HepG2 (cell line): Measurements from ENCODE around the gene KHNYN. TPM values are rescaled to one million over a fixed set of nuclear protein-coding genes. Genes with fewer than 3 reads are reported as not detected.
A peak's percentile ranks its signal among the peaks of the same experiment; 100 is the strongest.

Experiments used
- ATF7 ChIP-seq, 2 experiments: fragments of 450-650 bp in 1 of 2; sonication (generic) in 1 of 2; formaldehyde crosslinking in 1 of 2; IDR thresholded peaks; 2 replicates each; pipeline versions ENCODE4 v1.4.0 to v1.6.1; 2016 to 2020; ENCODE audit warnings: antibody characterized with exemption in 1 of 2, mild to moderate bottlenecking in 1 of 2, missing genetic modification reagents in 1 of 2
- ELK4 ChIP-seq: sonication (generic); formaldehyde crosslinking; IDR thresholded peaks from 2 replicates; pipeline ENCODE4 v1.9.0; 2021; ENCODE audit warnings: missing genetic modification reagents, borderline replicate concordance
- EP300 ChIP-seq, 3 experiments: sonication (generic) in 1 of 3; formaldehyde crosslinking in 1 of 3; IDR thresholded peaks; 2 replicates each; pipeline versions ENCODE4 v1.5.1 to v1.6.1; 2011 to 2020; ENCODE audit warnings: low read depth in 2 of 3, low read length in 2 of 3, borderline replicate concordance in 1 of 3, improper control_type of control experiment in 1 of 3, mild to moderate bottlenecking in 1 of 3, missing genetic modification reagents in 1 of 3, moderate library complexity in 1 of 3
- FOXK2 ChIP-seq: fragments of 450-650 bp; IDR thresholded peaks from 2 replicates; pipeline ENCODE4 v1.6.1; 2016
- GATAD2A ChIP-seq: IDR thresholded peaks from 2 replicates; pipeline ENCODE4 v1.6.1; 2016
- HCFC1 ChIP-seq: fragments of 150-350 bp; IDR thresholded peaks from 2 replicates; pipeline ENCODE4 v1.6.1; 2014; ENCODE audit warnings: low read depth, low read length
- MED1 ChIP-seq: sonication (generic); formaldehyde crosslinking; IDR thresholded peaks from 2 replicates; pipeline ENCODE4 v1.4.0; 2020; ENCODE audit warnings: missing genetic modification reagents
- MIER3 ChIP-seq: IDR thresholded peaks from 2 replicates; pipeline ENCODE4 v1.6.1; 2016; ENCODE audit warnings: missing compliant biosample characterization, borderline replicate concordance
- MZF1 ChIP-seq: sonication (generic); formaldehyde crosslinking; IDR thresholded peaks from 2 replicates; pipeline ENCODE4 v1.8.1; 2023; ENCODE audit warnings: mild to moderate bottlenecking, missing genetic modification reagents, borderline replicate concordance
- POGZ ChIP-seq: sonication (generic); formaldehyde crosslinking; IDR thresholded peaks from 2 replicates; pipeline ENCODE4 v1.4.0; 2020; ENCODE audit warnings: mild to moderate bottlenecking, missing genetic modification reagents
- RXRB ChIP-seq: IDR thresholded peaks from 2 replicates; pipeline ENCODE4 v1.6.1; 2016; ENCODE audit warnings: borderline replicate concordance, missing genetic modification reagents, missing compliant biosample characterization
- SMYD3 ChIP-seq: sonication (generic); formaldehyde crosslinking; IDR thresholded peaks from 2 replicates; pipeline ENCODE4 v1.8.1; 2023; ENCODE audit warnings: mild to moderate bottlenecking, missing genetic modification reagents
- SRY ChIP-seq: sonication (generic); formaldehyde crosslinking; IDR thresholded peaks from 2 replicates; pipeline ENCODE4 v1.8.0; 2022; ENCODE audit warnings: mild to moderate bottlenecking, missing genetic modification reagents
- ZNF253 ChIP-seq: sonication (generic); formaldehyde crosslinking; IDR thresholded peaks from 2 replicates; pipeline ENCODE4 v1.8.0; 2022; ENCODE audit warnings: mild to moderate bottlenecking, missing genetic modification reagents, borderline replicate concordance
- ZNF331 ChIP-seq: sonication (generic); formaldehyde crosslinking; IDR thresholded peaks from 2 replicates; pipeline ENCODE4 v1.4.0; 2020; ENCODE audit warnings: missing genetic modification reagents
- ZNF550 ChIP-seq: sonication (generic); formaldehyde crosslinking; IDR thresholded peaks from 2 replicates; pipeline ENCODE4 v1.4.0; 2020; ENCODE audit warnings: mild to moderate bottlenecking, missing genetic modification reagents, borderline replicate concordance
- ZNF768 ChIP-seq: sonication (generic); formaldehyde crosslinking; IDR thresholded peaks from 2 replicates; pipeline ENCODE4 v1.4.0; 2020; ENCODE audit warnings: missing genetic modification reagents
- ZSCAN21 ChIP-seq: sonication (generic); formaldehyde crosslinking; IDR thresholded peaks from 2 replicates; pipeline ENCODE4 v1.8.0; 2022; ENCODE audit warnings: mild to moderate bottlenecking, missing genetic modification reagents, moderate library complexity, borderline replicate concordance
- ZSCAN29 ChIP-seq: sonication (generic); formaldehyde crosslinking; conservative IDR thresholded peaks from 2 replicates; pipeline ENCODE4 v1.4.0; 2020; ENCODE audit warnings: mild to moderate bottlenecking, missing genetic modification reagents
- polyA plus RNA-seq, 8 experiments: library from polyadenylated mRNA; depleted of rRNA in 3 of 8; stranded (reverse) in 7 of 8; unstranded in 1 of 8; fragments of >200 nt; fragmentation: Illumina TruSeq in 4 of 8; extraction: Trizol in 4 of 8; gene quantifications; 2 replicates each; pipeline versions ENCODE4 v1.2.1 to v1.2.3, GENCODE V29; 2011 to 2016; ENCODE audit warnings: low read depth in 4 of 8, missing spikeins in 1 of 8, mixed read lengths in 1 of 8; ENCODE audit not compliant: insufficient read depth in 1 of 8
- total RNA-seq, 5 experiments: library from RNA; depleted of rRNA; stranded (reverse); fragments of >200 nt; fragmentation: Illumina TruSeq; extraction: Trizol; gene quantifications; 2 replicates each; pipeline ENCODE4 v1.2.3, GENCODE V29; 2016; ENCODE audit warnings: low read depth in 1 of 5
- TF ChIP-seq, protein P1 (sequence below): sonication (generic); formaldehyde crosslinking; IDR thresholded peaks from 2 replicates; pipeline ENCODE4 v1.9.0; 2022; ENCODE audit warnings: low read depth, missing genetic modification reagents
- TF ChIP-seq, protein P2 (sequence below): sonication (generic); formaldehyde crosslinking; IDR thresholded peaks from 2 replicates; pipeline ENCODE4 v1.5.0; 2020; ENCODE audit warnings: missing genetic modification reagents
- TF ChIP-seq, protein P3 (sequence below): sonication (generic); formaldehyde crosslinking; IDR thresholded peaks from 2 replicates; pipeline ENCODE4 v1.5.1; 2020; ENCODE audit warnings: mild to moderate bottlenecking, moderate library complexity, missing genetic modification reagents
- TF ChIP-seq, protein P4 (sequence below): IDR thresholded peaks from 2 replicates; pipeline ENCODE4 v1.6.1; 2018; ENCODE audit warnings: missing genetic modification reagents

The KHNYN gene
- total and polyA plus RNA-seq, 2 of the 13 experiments (the other 11 are each of a cell fraction or from before 2014, with no cell fraction given) = 52.8 to 75.7 TPM

- TF ChIP-seq, protein P1, sequence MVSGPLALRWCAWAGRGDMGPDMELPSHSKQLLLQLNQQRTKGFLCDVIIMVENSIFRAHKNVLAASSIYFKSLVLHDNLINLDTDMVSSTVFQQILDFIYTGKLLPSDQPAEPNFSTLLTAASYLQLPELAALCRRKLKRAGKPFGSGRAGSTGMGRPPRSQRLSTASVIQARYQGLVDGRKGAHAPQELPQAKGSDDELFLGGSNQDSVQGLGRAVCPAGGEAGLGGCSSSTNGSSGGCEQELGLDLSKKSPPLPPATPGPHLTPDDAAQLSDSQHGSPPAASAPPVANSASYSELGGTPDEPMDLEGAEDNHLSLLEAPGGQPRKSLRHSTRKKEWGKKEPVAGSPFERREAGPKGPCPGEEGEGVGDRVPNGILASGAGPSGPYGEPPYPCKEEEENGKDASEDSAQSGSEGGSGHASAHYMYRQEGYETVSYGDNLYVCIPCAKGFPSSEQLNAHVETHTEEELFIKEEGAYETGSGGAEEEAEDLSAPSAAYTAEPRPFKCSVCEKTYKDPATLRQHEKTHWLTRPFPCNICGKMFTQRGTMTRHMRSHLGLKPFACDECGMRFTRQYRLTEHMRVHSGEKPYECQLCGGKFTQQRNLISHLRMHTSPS (CRISPR knock-in tag) = peak; percentile 34; the same call in 1 of the 2 replicates
- TF ChIP-seq EP300 (IDR thresholded peaks at IDR 0.05; ENCODE audit: low read depth in 2 of 2, low read length in 2 of 2) (no peak), EP300 (CRISPR knock-in tag; IDR thresholded peaks at IDR 0.05; ENCODE audit: borderline replicate concordance) (0 out of 2 replicates have a peak, but pooled peaks have one; percentile 17), ATF7 (IDR thresholded peaks at IDR 0.05) (no peak), ATF7 (CRISPR knock-in tag; IDR thresholded peaks at IDR 0.05) (no peak), RXRB (no peak), ZNF253 (0 out of 2 replicates have a peak, but pooled peaks have one; percentile 66), ZNF768 (CRISPR knock-in tag) (0 out of 2 replicates have a peak, but pooled peaks have one; percentile 40), ZSCAN21 (CRISPR knock-in tag) (peak; percentile 70; the same call in 1 of the 2 replicates), ELK4 (CRISPR knock-in tag) (no peak), ZNF331 (CRISPR knock-in tag) (no peak), HCFC1 (no peak), MZF1 (CRISPR knock-in tag) (no peak), GATAD2A (no peak), MIER3 (no peak), SRY (no peak), FOXK2 (no peak), POGZ (CRISPR knock-in tag) (no peak), SMYD3 (no peak), ZNF550 (CRISPR knock-in tag) (0 out of 2 replicates have a peak, but pooled peaks have one; percentile 18), MED1 (no peak), ZSCAN29 (CRISPR knock-in tag) (no peak)
- TF ChIP-seq, protein P2, sequence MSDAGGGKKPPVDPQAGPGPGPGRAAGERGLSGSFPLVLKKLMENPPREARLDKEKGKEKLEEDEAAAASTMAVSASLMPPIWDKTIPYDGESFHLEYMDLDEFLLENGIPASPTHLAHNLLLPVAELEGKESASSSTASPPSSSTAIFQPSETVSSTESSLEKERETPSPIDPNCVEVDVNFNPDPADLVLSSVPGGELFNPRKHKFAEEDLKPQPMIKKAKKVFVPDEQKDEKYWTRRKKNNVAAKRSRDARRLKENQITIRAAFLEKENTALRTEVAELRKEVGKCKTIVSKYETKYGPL (CRISPR knock-in tag) = no peak
- TF ChIP-seq, protein P3, sequence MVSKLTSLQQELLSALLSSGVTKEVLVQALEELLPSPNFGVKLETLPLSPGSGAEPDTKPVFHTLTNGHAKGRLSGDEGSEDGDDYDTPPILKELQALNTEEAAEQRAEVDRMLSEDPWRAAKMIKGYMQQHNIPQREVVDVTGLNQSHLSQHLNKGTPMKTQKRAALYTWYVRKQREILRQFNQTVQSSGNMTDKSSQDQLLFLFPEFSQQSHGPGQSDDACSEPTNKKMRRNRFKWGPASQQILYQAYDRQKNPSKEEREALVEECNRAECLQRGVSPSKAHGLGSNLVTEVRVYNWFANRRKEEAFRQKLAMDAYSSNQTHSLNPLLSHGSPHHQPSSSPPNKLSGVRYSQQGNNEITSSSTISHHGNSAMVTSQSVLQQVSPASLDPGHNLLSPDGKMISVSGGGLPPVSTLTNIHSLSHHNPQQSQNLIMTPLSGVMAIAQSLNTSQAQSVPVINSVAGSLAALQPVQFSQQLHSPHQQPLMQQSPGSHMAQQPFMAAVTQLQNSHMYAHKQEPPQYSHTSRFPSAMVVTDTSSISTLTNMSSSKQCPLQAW (CRISPR knock-in tag) = peak; percentile 71
- TF ChIP-seq, protein P4, sequence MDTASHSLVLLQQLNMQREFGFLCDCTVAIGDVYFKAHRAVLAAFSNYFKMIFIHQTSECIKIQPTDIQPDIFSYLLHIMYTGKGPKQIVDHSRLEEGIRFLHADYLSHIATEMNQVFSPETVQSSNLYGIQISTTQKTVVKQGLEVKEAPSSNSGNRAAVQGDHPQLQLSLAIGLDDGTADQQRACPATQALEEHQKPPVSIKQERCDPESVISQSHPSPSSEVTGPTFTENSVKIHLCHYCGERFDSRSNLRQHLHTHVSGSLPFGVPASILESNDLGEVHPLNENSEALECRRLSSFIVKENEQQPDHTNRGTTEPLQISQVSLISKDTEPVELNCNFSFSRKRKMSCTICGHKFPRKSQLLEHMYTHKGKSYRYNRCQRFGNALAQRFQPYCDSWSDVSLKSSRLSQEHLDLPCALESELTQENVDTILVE (CRISPR knock-in tag) = 0 out of 2 replicates have a peak, but pooled peaks have one; percentile 5
Observed at GRCh38 chr14:24437020-24437735, 7.4 kb downstream of the KHNYN start (continued).
